Heart right ventricle (tissue), 16 donors: ENCODE results near the gene PLCG1. TPM values are rescaled to one million over a fixed set of nuclear protein-coding genes. Genes with fewer than 3 reads are reported as not detected.
A peak's percentile ranks its signal among the peaks of the same experiment; 100 is the strongest.

Experiments used
- ATAC-seq, 8 donors: fragments of 200-7000 bp; cut with Tn5 transposase; one replicate each; pipeline ENCODE4 v1.9.1; 2020; ENCODE audit warnings: mild to moderate bottlenecking in 8 of 8, moderate library complexity in 8 of 8, moderate number of reproducible peaks in 1 of 8
- DNase-seq, 2 donors: peaks; one replicate each; pipeline ENCODE4 v3.0.0-alpha.2; 2020
- H3K27ac ChIP-seq, 10 donors: fragments of 200-600 bp; sonication (generic) in 2 of 10; one replicate each; pipeline versions ENCODE4 v1.5.0 to v1.8.0; 2020 to 2022; ENCODE audit warnings: mild to moderate bottlenecking in 3 of 10
- H3K27me3 ChIP-seq, 7 donors: fragments of 200-600 bp; one replicate each; pipeline ENCODE4 v1.8.0; 2021 to 2022; ENCODE audit warnings: mild to moderate bottlenecking in 2 of 7
- H3K36me3 ChIP-seq, 9 donors: fragments of 200-600 bp; sonication (generic) in 1 of 9; one replicate each; pipeline versions ENCODE4 v1.5.0 to v1.8.0; 2020 to 2022; ENCODE audit warnings: mild to moderate bottlenecking in 2 of 9
- H3K4me1 ChIP-seq, 9 donors: fragments of 200-600 bp; sonication (generic) in 1 of 9; one replicate each; pipeline versions ENCODE4 v1.5.0 to v1.8.0; 2020 to 2022; ENCODE audit warnings: mild to moderate bottlenecking in 4 of 9
- H3K4me3 ChIP-seq, 10 donors: fragments of 200-600 bp; sonication (generic) in 2 of 10; one replicate each; pipeline versions ENCODE4 v1.5.0 to v1.8.0; 2020 to 2022; ENCODE audit warnings: mild to moderate bottlenecking in 7 of 10, moderate library complexity in 2 of 10
- H3K9me3 ChIP-seq, 11 donors: fragments of 200-600 bp in 10 of 11; sonication (generic) in 2 of 11; one replicate each; pipeline versions ENCODE4 v1.5.0 to v1.8.0; 2013 to 2022; ENCODE audit warnings: mild to moderate bottlenecking in 2 of 11, control low read depth in 1 of 11, moderate library complexity in 1 of 11
- WGBS, 2 donors: extraction: QIAGEN DNeasy Blood & Tissue Kit; methylation state at CpG; one replicate each; pipeline ENCODE4 v1.1.7; 2013; ENCODE audit warnings: inconsistent platforms in 1 of 2; 5-methylcytosine and 5-hydroxymethylcytosine counted together
- intact Hi-C, 10 donors: fragments of 100-400 bp; cut with DNase I; formaldehyde crosslinking; loops; one replicate each; pipeline versions ENCODE4 v1.11.1 to v1.14.2; 2022
- polyA plus RNA-seq, 2 donors: library from polyadenylated mRNA; stranded (reverse); fragments of 200-250 nt; gene quantifications; one replicate each; pipeline ENCODE4 v1.2.3, GENCODE V29; 2013
- total RNA-seq, 10 donors: library from RNA; stranded (reverse); fragmentation: NEBNext Ultra II Directional in 3 of 10; extraction: Animal tissue kit (Norgen Biotek cat#: 25700) in 3 of 10; gene quantifications; one replicate each; pipeline versions ENCODE4 v1.2.1 to v1.2.4, GENCODE V29; 2021 to 2023
- TF ChIP-seq, protein P1 (sequence below), 9 donors: fragments of 200-600 bp; sonication (generic) in 2 of 9; IDR thresholded peaks; one replicate each; pipeline versions ENCODE4 v1.5.0 to v1.8.0; 2021 to 2022; ENCODE audit warnings: antibody characterized with exemption in 9 of 9, mild to moderate bottlenecking in 5 of 9, moderate library complexity in 1 of 9
- donor health status: Arrhythmogenic right ventricular cardiomyopathy.
- donor health status: ischemic (EF 13 %, LVEDD 7.1; RV severe dilation, severe dysfunction).
- donor health status: healthy with polysubstance abuse.
- donor health status: DM: no; HTN: yes; CAD: no.
- donor health status: DM: no; HTN: no; CAD: no.
- donor health status: ischemic (EF 25% LVEDD 6.9; RV normal size, moderate dysfunction).
- donor health status: ischemic (EF 25% LVEDD 5.7; RV mildly dilated, moderate dysfunction).
- donor health status: healthy.
- donor health status: DM: yes; HTN: yes; CAD: no.
- donor health status: Ischemic cardiomyopathy.
- donor health status: ischemic (EF 35%, LVEDD 5.7; RV mildly dilated, moderate dysfunction).
- donor health status: nonischemic (EF 11% LVEDD 7.7; RV severe dilation, severe dysfunction).
- donor health status: DM: yes; HTN: yes; CAD: no.
- donor health status: PGD.
- donor health status: ischemic (EF 29% LVEDD 5.4; RV normal size, mild dysfunction).
- donor health status: nonischemic (EF 23%, LVEDD 6.1; RV moderate dilation, normal function).

PLCG1 gene
- total and polyA plus RNA-seq, 12 donors = 36.6 to 81.7 (median 47.9) TPM

DNA sequence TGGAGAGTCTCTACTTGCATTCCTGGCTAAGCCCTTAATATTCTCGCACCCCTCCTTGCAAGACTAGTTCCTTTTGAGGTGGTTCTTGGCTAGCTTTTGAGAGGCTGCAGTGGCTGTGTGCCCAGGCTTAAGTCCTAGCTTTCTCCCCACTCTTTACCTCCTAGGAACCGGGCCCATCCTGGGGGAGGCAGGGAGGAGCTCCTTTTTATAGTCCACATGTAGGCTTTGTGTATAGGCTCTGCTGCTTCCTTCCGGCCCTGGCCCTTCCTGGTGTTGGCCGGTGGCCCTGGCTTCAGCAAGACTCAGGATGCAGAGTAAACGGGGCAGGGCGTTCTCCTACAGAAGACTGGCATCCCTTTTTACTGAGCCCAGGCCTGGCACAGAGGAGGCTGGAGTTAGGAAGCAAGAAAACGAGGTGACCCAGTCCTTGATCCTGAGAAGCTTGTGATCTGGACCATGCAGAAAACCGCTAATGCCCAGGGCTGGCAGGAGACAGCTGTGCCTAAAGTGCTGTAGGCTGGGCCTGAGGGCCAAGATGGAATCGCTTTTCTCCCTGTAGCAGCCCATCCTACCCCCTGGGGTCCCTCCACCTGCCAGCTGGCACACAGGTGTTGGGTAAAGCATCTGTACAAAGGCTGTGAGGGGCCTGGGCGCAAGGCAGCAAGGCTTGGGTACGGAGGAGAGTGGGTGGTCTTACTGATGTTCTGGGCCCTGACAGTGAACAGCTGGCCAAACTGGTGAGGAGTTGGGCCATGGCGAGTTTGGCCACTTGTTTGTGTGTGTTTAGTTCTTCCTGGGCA is 8.7 kb downstream of the PLCG1 start:
- TF ChIP-seq, protein P1, sequence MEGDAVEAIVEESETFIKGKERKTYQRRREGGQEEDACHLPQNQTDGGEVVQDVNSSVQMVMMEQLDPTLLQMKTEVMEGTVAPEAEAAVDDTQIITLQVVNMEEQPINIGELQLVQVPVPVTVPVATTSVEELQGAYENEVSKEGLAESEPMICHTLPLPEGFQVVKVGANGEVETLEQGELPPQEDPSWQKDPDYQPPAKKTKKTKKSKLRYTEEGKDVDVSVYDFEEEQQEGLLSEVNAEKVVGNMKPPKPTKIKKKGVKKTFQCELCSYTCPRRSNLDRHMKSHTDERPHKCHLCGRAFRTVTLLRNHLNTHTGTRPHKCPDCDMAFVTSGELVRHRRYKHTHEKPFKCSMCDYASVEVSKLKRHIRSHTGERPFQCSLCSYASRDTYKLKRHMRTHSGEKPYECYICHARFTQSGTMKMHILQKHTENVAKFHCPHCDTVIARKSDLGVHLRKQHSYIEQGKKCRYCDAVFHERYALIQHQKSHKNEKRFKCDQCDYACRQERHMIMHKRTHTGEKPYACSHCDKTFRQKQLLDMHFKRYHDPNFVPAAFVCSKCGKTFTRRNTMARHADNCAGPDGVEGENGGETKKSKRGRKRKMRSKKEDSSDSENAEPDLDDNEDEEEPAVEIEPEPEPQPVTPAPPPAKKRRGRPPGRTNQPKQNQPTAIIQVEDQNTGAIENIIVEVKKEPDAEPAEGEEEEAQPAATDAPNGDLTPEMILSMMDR (IDR thresholded peaks at IDR 0.05) = no peak
- H3K4me1 ChIP-seq = peaks cover 39 to 100% (median 100%) of the 10 kb centered on the region in 9 donors
- DNase-seq (peak; percentile 51 to 65), ATAC-seq (peak in 7 of 8 donors; percentile 36 to 55 (median 48))
- no peak overlapping the region for H3K4me3 ChIP-seq
- 46 to 57% methylated on average over 12 of the region's 12 CpGs for whole genome bisulfite sequencing, 2 donors
- no peaks in the 10 kb centered on the region for H3K27me3 ChIP-seq
- H3K27ac ChIP-seq = peak overlapping the region; percentile 63 to 100 (median 84)
- H3K9me3 ChIP-seq = no peaks in the 10 kb centered on the region
- intact Hi-C loops = no loop called here
- H3K36me3 ChIP-seq = peaks cover 0 to 12% (median 0%) of the 10 kb centered on the region in 9 donors

DNA sequence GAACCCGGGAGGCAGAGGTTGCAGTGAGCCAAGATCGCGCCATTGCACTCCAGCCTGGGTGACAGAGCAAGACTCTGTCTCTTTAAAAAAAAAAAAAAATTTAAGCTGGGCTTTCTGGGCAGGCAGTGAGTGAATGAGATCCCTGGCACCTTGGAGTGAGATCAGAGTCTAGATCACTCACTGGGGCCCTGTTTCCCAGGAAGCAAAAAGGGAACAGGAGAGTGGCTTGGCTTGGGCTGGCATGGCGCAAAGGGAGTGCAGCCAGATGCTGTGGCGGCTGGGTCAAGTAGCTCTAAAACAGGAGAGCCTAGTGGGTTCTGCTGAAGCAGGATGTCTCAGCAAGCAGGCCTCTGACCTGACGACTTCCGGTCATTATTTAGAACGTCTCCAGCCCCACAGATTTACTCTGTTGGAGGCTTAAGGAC is 10.4 kb downstream of the PLCG1 start:
- Histone ChIP-seq H3K27ac (peak overlapping the region in 9 of 10 donors; percentile 71 to 100 (median 87)), H3K27me3 (no peaks in the 10 kb centered on the region), H3K4me3 (no peak overlapping the region), H3K4me1 (peaks cover 33 to 100% (median 100%) of the 10 kb centered on the region in 9 donors), H3K9me3 (no peaks in the 10 kb centered on the region), H3K36me3 (peaks cover 0 to 12% (median 0%) of the 10 kb centered on the region in 9 donors)
- DNase-seq (peak; percentile 55 to 69), ATAC-seq (peak; percentile 36 to 73 (median 62))
- TF ChIP-seq, protein P1 (IDR thresholded peaks at IDR 0.05) = no peak
- WGBS, 2 donors = 39 to 42% methylated on average over 8 of the region's 8 CpGs
- intact Hi-C loops = no loop called here

DNA sequence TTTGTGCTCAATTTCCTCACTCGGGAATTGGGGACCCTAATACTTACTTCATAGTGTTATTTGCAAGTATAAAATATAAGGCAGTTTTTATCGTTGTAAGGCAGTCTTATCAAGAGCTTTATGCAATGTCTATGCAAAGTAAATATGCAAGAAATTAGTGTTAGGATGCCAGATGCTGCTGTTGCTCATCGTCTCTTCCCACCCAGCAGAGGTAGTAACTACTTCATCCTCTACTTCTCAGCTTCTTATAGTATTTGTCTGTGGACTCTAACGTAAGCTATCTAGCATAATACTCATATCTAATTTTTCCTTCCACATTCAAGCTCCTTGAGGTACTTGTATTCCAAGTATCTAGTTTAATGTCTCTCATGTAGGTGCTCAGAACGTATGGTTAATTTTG is 11.6 kb downstream of the PLCG1 start:
- Histone ChIP-seq H3K36me3 (peaks cover 0 to 13% (median 0%) of the 10 kb centered on the region in 9 donors), H3K9me3 (no peaks in the 10 kb centered on the region), H3K4me3 (no peak overlapping the region), H3K27me3 (no peaks in the 10 kb centered on the region), H3K27ac (peak overlapping the region in 9 of 10 donors; percentile 4 to 100 (median 87)), H3K4me1 (peaks cover 33 to 100% (median 100%) of the 10 kb centered on the region in 9 donors)
- intact Hi-C loops = no loop called here
- ATAC-seq = no peak
- no peak for DNase-seq
- TF ChIP-seq, protein P1 (IDR thresholded peaks at IDR 0.05) = no peak
- WGBS, 2 donors = 73% methylated on average over 5 of the region's 5 CpGs

DNA sequence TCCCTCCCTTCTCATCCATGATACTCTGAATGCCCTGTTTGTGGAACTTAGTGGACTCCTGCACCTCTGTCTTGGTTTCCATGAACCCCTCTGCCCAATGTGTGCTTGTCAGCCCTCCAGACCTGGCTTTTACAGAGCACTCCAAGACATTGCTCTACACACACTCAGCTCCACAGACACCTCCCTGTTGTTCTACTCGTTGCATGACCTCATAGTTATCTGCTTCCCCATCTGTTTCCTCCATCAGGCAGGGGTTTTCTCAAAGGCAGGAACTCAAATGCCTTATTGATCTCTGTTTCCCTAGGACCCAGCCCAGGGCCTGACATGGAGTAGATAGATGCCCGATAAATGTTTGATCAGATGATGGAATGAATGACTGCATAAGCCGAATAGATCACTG is 13.3 kb downstream of the PLCG1 start:
- peak overlapping the region; percentile 7 to 100 (median 80) for H3K27ac ChIP-seq
- ATAC-seq = peak in 5 of 8 donors; percentile 29 to 51 (median 41)
- H3K36me3 ChIP-seq = peaks cover 0 to 4% (median 0%) of the 10 kb centered on the region in 9 donors
- peaks cover 34 to 100% (median 99%) of the 10 kb centered on the region in 9 donors for H3K4me1 ChIP-seq
- no peaks in the 10 kb centered on the region for H3K27me3 ChIP-seq
- DNase-seq = peak in 1 of 2 donors; percentile 49
- no peak overlapping the region for H3K4me3 ChIP-seq
- TF ChIP-seq, protein P1 (IDR thresholded peaks at IDR 0.05) = no peak
- WGBS, 2 donors = 44 to 54% methylated on average over 3 of the region's 3 CpGs
- no peaks in the 10 kb centered on the region for H3K9me3 ChIP-seq
- intact Hi-C loops = no loop called here
